Measurements from ENCODE around the gene TMEM207.

The TMEM207 gene

DNA sequence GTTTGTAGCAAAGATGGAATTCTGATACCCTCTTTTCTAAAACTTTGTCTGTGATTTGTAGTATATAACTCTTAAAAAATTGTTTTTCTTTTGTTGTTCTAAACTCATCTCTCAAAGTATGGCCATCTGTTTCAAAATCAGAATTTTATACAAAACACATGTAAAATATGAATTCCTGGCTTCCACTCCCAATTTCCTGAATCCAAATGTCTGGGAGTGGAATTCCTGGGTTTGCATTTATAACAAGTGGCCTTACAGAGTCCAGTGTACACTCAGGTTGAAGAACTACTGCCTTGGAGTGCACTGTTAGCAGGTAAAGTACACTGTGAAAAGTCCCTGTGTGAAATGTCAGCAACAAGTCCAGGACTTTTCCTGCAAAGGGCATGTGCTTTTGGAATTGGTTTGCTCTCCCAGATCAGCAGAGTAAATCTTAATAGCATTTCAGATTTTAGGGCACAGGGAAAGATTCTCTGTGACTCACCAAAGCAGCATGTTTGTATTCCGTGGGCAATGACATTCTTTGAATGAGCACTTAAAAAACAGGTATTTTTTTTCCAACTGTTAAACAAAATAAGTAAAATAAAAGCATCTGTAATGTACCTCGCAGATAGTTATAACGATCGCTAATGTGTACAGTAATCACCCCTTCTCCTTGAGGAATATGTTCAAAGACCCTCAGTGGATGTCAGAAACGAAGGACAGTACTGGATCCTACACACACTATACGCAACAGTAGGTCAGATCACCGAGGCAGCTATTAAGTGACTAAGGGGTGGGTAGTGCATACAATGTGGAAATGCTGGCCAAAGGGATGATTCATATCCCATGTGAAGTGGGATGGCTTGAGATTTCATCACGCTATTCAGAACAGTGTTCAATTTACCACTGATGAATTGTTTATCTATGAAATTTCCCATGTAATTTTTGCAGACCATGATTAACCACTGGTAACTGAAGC lies 63.7 kb downstream of the TMEM207 start:
- no peak for DNase-seq (ENCODE audit: low read depth in 1 of 2, low spot score in 1 of 2)

DNA sequence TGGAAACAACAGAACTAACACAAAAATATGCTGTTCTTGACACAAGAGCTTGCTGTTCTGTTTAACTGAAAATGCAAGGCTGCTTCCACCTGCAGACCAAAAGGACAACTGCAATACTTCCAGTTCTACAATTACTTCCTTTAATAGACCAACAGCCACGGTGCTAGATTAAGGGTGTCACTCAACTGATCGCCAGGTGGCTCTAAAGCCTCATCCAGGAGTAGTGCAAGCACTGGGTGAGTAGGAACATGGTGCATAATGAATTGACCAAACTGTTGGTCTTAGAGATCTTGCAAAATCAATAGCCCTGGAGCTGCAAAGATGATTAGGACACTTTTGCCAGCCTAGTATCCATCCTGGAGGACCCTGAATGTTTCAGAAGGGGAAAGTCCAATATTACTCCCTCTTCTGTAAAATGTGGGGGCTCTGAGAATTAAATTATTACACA lies 65.4 kb downstream of the TMEM207 start:
- DNase-seq (ENCODE audit: low read depth in 1 of 2, low spot score in 1 of 2) = no peak

DNA sequence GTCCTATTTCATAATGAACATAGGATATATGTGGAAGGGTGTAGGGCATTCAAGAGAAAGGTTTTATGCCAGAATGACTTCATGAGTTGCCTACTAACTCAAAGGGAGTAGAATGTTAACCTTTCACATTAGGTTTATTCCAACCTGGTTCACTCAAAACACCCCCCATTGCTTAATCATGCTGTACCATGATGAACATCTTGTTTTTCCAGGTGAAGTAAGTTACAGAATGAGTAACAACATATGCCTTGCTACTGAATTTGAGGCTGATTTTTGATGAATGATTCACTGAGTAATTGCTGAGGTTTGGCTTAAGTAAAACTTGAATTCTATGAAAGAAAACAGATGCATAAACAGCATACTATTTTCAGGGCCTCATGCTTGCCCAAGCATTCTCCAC lies 67.6 kb downstream of the TMEM207 start:
- no peak for DNase-seq (ENCODE audit: low read depth in 1 of 2, low spot score in 1 of 2)

DNA sequence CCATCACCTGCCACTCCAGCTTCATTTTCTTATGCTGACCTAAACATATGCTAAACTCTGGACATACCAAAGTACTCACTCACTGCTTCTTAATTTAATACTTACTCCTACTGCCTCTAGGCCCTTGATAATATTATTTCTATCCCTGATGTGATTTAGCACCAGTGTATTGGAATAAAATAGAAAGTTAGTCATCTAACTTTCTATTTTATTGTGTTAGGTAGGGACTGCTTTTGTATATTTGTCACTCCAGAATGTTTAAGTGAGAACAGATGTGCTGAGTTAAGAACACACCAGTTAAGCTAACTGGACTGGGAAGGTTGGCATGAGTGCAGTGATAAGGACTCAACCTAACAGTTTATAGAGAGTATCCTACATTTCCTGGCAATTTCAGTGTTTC lies 68.3 kb downstream of the TMEM207 start:
- DNase-seq (ENCODE audit: low read depth in 1 of 2, low spot score in 1 of 2) = no peak

DNA sequence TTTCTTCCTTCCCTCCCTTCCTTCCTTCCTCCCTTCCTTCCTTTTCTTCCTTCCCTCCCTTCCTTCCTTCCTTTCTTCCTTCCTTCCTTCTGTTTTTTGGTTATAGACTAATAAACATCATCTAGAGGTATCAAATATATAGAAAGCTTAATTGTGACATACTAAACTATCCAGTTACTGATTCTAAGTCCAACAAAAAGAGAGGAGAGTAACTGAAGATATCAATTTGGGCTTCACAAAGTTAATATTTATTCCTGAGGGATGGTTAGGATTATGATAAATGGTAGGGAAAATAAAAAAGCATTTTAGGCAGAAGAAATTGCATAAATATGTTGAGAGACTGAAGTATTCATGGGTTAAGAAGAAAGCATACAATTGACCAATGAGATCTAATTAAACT lies 69.5 kb downstream of the TMEM207 start:
- no peak for DNase-seq (ENCODE audit: low read depth in 1 of 2, low spot score in 1 of 2)
